Peyer's patch (tissue), 4 donors: ENCODE measurements around the gene MCTP1. TPM values are rescaled to one million over a fixed set of nuclear protein-coding genes. Genes with fewer than 3 reads are reported as not detected.

Experiments
- DNase-seq, 3 donors: peaks; one replicate each; pipeline ENCODE4 v3.0.0-alpha.2; 2017 to 2019
- H3K27ac ChIP-seq, 4 donors: fragments of 200-600 bp; sonication (generic); one replicate each; pipeline ENCODE4 v1.5.1; 2016 to 2019
- H3K27me3 ChIP-seq, 2 donors: fragments of 200-600 bp; sonication (generic); one replicate each; pipeline ENCODE4 v1.5.1; 2019
- H3K36me3 ChIP-seq, 3 donors: fragments of 200-600 bp; sonication (generic); one replicate each; pipeline ENCODE4 v1.5.1; 2016 to 2019
- H3K4me1 ChIP-seq, 4 donors: fragments of 200-600 bp; sonication (generic); one replicate each; pipeline ENCODE4 v1.5.1; 2016 to 2019
- H3K4me3 ChIP-seq, 4 donors: fragments of 200-600 bp; sonication (generic); 1 replicate in 3 of 4; 2 replicates in 1 of 4; pipeline ENCODE4 v1.5.1; 2016 to 2019; ENCODE audit warnings: mild to moderate bottlenecking in 1 of 4
- H3K9me3 ChIP-seq, 4 donors: fragments of 200-600 bp; sonication (generic); one replicate each; pipeline ENCODE4 v1.5.1; 2016 to 2019; ENCODE audit warnings: mild to moderate bottlenecking in 1 of 4
- CTCF ChIP-seq, 6 experiments: fragments of 450-650 bp in 4 of 6; fragments of 200-600 bp in 2 of 6; sonication (generic) in 1 of 6; IDR thresholded peaks; one replicate each; pipeline ENCODE4 v1.5.1; 2017 to 2019; ENCODE audit warnings: antibody characterized with exemption in 6 of 6, mild to moderate bottlenecking in 3 of 6, moderate library complexity in 1 of 6
- POLR2A ChIP-seq, 2 donors: fragments of 450-650 bp; IDR thresholded peaks; one replicate each; pipeline ENCODE4 v1.5.1; 2017; ENCODE audit warnings: antibody characterized with exemption in 2 of 2, mild to moderate bottlenecking in 2 of 2, moderate library complexity in 2 of 2
- total RNA-seq, 4 donors: library from RNA; depleted of rRNA; stranded (reverse); fragments of >200 nt; gene quantifications; one replicate each; pipeline ENCODE4 v1.1.0, GENCODE V29; 2016

The MCTP1 gene
- total RNA-seq, 4 donors from 2014 or later: 4.7 to 61.1 (median 11.3) TPM

DNA sequence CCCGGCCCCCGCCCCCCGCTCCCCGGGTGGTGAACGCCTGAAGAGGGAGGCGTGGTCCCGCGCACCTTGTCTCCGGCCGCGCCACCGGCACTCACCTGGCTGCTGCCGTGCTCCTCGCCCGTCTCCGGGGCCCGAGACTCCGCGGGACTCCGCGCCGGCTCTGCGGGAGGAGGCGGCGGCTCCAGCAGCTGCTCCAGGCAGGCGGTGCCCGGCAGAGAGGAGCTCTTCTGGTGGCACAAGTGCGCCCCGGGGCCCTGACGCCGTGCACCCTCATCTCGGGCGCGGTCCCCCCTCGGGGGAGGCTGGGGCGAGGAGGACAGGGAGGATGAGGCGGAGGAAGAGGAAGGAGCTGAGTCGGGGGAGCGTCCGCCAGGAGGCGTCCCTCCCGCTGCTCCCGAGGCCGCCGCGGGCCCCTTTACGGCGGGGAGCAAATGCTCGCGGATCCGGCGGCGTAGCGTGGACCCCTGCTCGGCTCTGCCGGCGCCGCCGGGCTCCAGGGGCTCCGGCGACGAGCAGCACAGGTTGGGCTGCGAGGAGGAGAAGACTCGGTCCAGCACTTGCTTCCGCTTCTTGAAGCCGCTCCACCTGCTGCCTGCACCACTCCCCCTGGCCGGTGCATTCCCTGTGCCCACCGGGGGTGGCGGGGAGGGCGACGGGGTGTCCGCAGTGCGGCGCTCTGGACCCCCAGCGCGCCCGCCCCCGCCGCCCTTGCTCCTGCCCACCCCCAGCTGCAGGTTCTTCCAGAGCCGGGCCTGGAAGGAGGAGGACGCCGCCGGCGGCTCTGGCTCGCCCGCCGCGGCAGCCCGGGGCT, 928 bp downstream of the MCTP1 start:
- Histone ChIP-seq H3K4me1 (peaks cover 0 to 23% (median 5%) of the 10 kb centered on the region in 4 donors), H3K4me3 (peak overlapping the region; percentile 38 to 65 (median 52)), H3K36me3 (no peaks in the 10 kb centered on the region), H3K9me3 (no peaks in the 10 kb centered on the region), H3K27me3 (peaks cover 0 to 12% of the 10 kb centered on the region in 2 donors), H3K27ac (no peak overlapping the region)
- peak in 2 of 6 experiments; percentile 7 to 13 for TF ChIP-seq CTCF (IDR thresholded peaks at IDR 0.05)
- no peak for TF ChIP-seq POLR2A (IDR thresholded peaks at IDR 0.05)
- peak in 1 of 3 donors; percentile 52 for DNase-seq

GRCh38 chr5:95283022-95283615, 1.8 kb downstream of the MCTP1 start:
- no peaks in the 10 kb centered on the region for H3K36me3 ChIP-seq
- no peaks in the 10 kb centered on the region for H3K9me3 ChIP-seq
- H3K27me3 ChIP-seq: peaks cover 0 to 12% of the 10 kb centered on the region in 2 donors
- no peak for TF ChIP-seq POLR2A (IDR thresholded peaks at IDR 0.05)
- no peak for TF ChIP-seq CTCF (IDR thresholded peaks at IDR 0.05)
- H3K4me3 ChIP-seq: peak overlapping the region in 1 of 4 donors; percentile 65
- DNase-seq: no peak
- no peak overlapping the region for H3K27ac ChIP-seq
- peaks cover 0 to 23% (median 5%) of the 10 kb centered on the region in 4 donors for H3K4me1 ChIP-seq

DNA sequence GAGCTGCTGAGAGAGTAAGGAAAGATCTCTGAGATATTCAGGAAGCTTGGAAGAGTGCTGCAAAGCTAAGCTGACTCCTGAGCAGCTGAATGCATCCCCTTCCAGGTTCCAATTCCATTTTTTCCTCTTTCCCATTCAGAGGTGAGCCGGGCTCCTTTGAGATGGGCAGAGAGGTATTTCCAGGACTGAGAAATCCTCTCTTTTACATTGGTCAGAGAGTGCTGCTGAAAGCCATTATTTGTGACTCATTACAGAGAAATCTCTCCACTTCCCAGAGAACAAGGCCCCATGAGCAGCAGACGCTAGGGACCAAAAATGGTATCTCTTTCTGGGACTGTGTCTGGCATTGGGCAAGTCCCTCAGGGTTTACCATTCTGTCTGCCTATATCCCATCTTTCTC, 3.7 kb downstream of the MCTP1 start:
- no peaks in the 10 kb centered on the region for H3K9me3 ChIP-seq
- peaks cover 0 to 12% of the 10 kb centered on the region in 2 donors for H3K27me3 ChIP-seq
- no peak overlapping the region for H3K4me3 ChIP-seq
- no peak for DNase-seq
- no peaks in the 10 kb centered on the region for H3K36me3 ChIP-seq
- H3K4me1 ChIP-seq: peaks cover 0 to 23% (median 5%) of the 10 kb centered on the region in 4 donors
- TF ChIP-seq POLR2A (IDR thresholded peaks at IDR 0.05) (no peak), CTCF (IDR thresholded peaks at IDR 0.05) (no peak)
- no peak overlapping the region for H3K27ac ChIP-seq

DNA sequence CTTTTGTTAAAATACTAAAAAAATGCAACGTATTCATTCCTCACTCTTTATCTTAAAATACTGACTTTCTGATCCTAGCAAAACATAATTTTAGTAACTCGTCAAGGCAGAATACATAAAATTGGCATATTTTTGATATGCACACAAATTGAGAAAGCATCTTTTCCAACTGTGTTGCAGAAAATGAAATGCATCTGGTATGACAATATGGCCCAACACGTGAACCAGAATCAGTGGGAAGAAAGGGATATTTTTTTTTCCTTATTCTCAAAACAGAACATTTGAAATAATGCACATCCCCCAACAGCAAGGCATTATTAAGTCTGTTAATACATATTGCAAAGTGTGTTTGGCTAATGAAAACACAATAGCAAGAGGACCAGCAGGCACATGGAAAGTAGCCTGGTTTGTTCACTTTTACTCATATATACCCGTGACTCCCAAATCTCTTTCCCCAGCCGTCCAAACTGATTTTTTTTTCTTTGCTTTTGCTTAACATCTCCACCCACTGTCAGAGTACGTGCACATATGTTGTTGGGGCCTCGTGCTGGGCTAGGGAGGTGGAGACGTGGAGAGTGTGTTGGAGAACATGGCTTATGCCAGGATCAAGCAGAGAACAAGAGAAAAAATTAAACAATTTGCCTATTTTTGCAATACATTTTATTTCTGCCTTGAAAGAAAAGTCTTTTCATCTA, 4.3 kb downstream of the MCTP1 start:
- Histone ChIP-seq H3K4me3 (no peak overlapping the region), H3K36me3 (no peaks in the 10 kb centered on the region), H3K27me3 (peaks cover 0 to 12% of the 10 kb centered on the region in 2 donors), H3K27ac (no peak overlapping the region), H3K4me1 (peaks cover 0 to 22% (median 5%) of the 10 kb centered on the region in 4 donors), H3K9me3 (no peaks in the 10 kb centered on the region)
- DNase-seq: no peak
- TF ChIP-seq POLR2A (IDR thresholded peaks at IDR 0.05) (no peak), CTCF (IDR thresholded peaks at IDR 0.05) (no peak)

DNA sequence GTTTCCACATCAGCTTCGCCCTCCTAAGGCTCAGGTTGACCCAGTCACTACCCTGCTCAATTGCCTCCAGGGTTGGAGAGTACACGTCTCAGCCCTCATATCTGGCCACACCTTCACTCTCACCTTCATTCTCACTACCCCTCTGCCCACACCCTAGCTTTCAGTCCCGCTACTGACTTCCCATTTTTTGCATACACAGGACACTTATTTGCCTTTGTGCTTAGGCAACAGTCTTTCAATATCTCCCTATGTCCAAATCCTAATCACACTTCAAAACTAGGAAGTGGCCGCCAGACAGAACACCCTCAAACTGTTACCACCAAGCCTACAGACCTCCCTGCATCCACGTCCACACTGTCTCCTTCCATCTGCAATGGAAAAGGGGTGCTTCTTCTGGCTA, 10.9 kb downstream of the MCTP1 start:
- H3K36me3 ChIP-seq: no peaks in the 10 kb centered on the region
- no peaks in the 10 kb centered on the region for H3K27me3 ChIP-seq
- TF ChIP-seq POLR2A (IDR thresholded peaks at IDR 0.05): no peak
- no peak for TF ChIP-seq CTCF (IDR thresholded peaks at IDR 0.05)
- no peaks in the 10 kb centered on the region for H3K9me3 ChIP-seq
- no peak for DNase-seq
- no peaks in the 10 kb centered on the region for H3K4me1 ChIP-seq
- H3K27ac ChIP-seq: no peak overlapping the region
- H3K4me3 ChIP-seq: no peak overlapping the region
